Measurements from ENCODE around the gene USP36. TPM values are rescaled to one million over a fixed set of nuclear protein-coding genes. Genes with fewer than 3 reads are reported as not detected.

Gene USP36
- total and polyA plus RNA-seq, 12 donors, result 10.0 to 28.8 (median 24.8) TPM

DNA sequence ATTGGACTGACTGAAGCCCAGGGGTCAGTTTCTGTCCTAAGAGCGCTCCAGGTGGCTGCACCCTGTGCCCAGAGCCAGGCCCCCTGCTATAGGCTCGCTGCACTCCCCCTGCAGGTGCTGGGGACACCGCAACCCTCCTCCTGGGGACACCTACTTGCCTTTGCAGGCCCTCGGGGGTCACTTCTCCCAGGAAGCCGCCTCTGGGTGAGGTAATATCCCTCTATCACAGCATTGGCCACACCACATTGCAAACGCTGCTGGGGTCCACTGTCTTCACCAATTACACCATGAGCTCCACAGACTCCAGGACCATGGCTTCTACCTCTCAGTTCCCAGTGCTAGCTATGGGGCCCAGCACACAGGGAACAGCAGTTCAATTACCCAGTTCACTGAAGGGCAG lies 14.9 kb downstream of the USP36 start:
- DNase-seq, result no peak
- intact Hi-C loops (cut with DNase I), result no loop called here
- 95 to 96% methylated on average over 6 of the region's 6 CpGs for WGBS, 2 donors

GRCh38 chr17:78824240-78824639 lies 16.4 kb downstream of the USP36 start:
- H3K4me3 ChIP-seq, result no peak overlapping the region
- TF ChIP-seq CTCF (IDR thresholded peaks at IDR 0.05), result no peak
- no peaks in the 10 kb centered on the region for H3K9me3 ChIP-seq
- H3K36me3 ChIP-seq, result peaks cover 0 to 100% (median 82%) of the 10 kb centered on the region in 9 donors
- ATAC-seq (no peak), DNase-seq (no peak)
- 90 to 91% methylated on average over 7 of the region's 7 CpGs for WGBS, 2 donors
- H3K27ac ChIP-seq, result no peak overlapping the region
- intact Hi-C loops (cut with DNase I), result no loop called here
- H3K27me3 ChIP-seq, result no peaks in the 10 kb centered on the region
- peaks cover 0 to 35% (median 4%) of the 10 kb centered on the region in 9 donors for H3K4me1 ChIP-seq

More for the DNA sequence above, 14.9 kb downstream of the USP36 start:
- no peak for ATAC-seq
- Histone ChIP-seq H3K4me3 (no peak overlapping the region), H3K36me3 (peaks cover 0 to 100% (median 82%) of the 10 kb centered on the region in 9 donors), H3K9me3 (no peaks in the 10 kb centered on the region), H3K4me1 (peaks cover 0 to 26% (median 0%) of the 10 kb centered on the region in 9 donors), H3K27ac (peak overlapping the region in 1 of 10 donors; percentile 81), H3K27me3 (no peaks in the 10 kb centered on the region)
- TF ChIP-seq CTCF (IDR thresholded peaks at IDR 0.05), result no peak

- Histone ChIP-seq H3K27me3 (no peaks in the 10 kb centered on the region), H3K36me3 (peaks cover 0 to 100% (median 81%) of the 10 kb centered on the region in 9 donors), H3K4me1 (peaks cover 0 to 43% (median 5%) of the 10 kb centered on the region in 9 donors), H3K27ac (no peak overlapping the region), H3K4me3 (no peak overlapping the region), H3K9me3 (no peaks in the 10 kb centered on the region)
- no peak for TF ChIP-seq CTCF (IDR thresholded peaks at IDR 0.05)
- ATAC-seq, result no peak
- intact Hi-C loops (cut with DNase I), result no loop called here
- no peak for DNase-seq
- WGBS, 2 donors, result 94 to 95% methylated on average over 14 of the region's 14 CpGs
Measured at GRCh38 chr17:78823282-78824046, 17.1 kb downstream of the USP36 start.

- no peaks in the 10 kb centered on the region for H3K9me3 ChIP-seq
- 90 to 91% methylated on average over 14 of the region's 14 CpGs for WGBS, 2 donors
- H3K4me3 ChIP-seq, result no peak overlapping the region
- H3K27me3 ChIP-seq, result no peaks in the 10 kb centered on the region
- no peak for TF ChIP-seq CTCF (IDR thresholded peaks at IDR 0.05)
- peaks cover 3 to 100% (median 82%) of the 10 kb centered on the region in 9 donors for H3K36me3 ChIP-seq
- no peak overlapping the region for H3K27ac ChIP-seq
- ATAC-seq (peak in 1 of 8 donors; percentile 20), DNase-seq (no peak)
- intact Hi-C loops (cut with DNase I), result no loop called here
- peaks cover 0 to 46% (median 7%) of the 10 kb centered on the region in 9 donors for H3K4me1 ChIP-seq
Measured at GRCh38 chr17:78822552-78822951, 18.1 kb downstream of the USP36 start.

Data from heart right ventricle (tissue), 16 donors.